Ectodermal cell (in vitro differentiated cells): ENCODE results near the gene DCANP1.

ENCODE experiments used
- H3K27ac ChIP-seq: 2 replicates; pipeline ENCODE4 v1.7.0; 2013; ENCODE audit warnings: mild to moderate bottlenecking, low read depth, low read length; ENCODE audit not compliant: insufficient read depth, poor library complexity, severe bottlenecking
- H3K27me3 ChIP-seq: 2 replicates; pipeline ENCODE4 v1.7.0; 2013; ENCODE audit warnings: mild to moderate bottlenecking, low read length; ENCODE audit not compliant: insufficient read depth, control insufficient read depth, poor library complexity, severe bottlenecking
- H3K36me3 ChIP-seq: one replicate; pipeline ENCODE4 v1.7.0; 2013; ENCODE audit warnings: low read length; ENCODE audit not compliant: control insufficient read depth, insufficient read depth
- H3K4me1 ChIP-seq: one replicate; pipeline ENCODE4 v1.7.0; 2013; ENCODE audit warnings: low read length; ENCODE audit not compliant: control insufficient read depth, insufficient read depth
- H3K4me3 ChIP-seq: 2 replicates; pipeline ENCODE4 v1.7.0; 2013; ENCODE audit warnings: low read depth, low read length, control low read depth; ENCODE audit not compliant: insufficient read depth
- H3K9me3 ChIP-seq: 2 replicates; pipeline ENCODE4 v1.7.0; 2013; ENCODE audit warnings: mild to moderate bottlenecking, low read length, moderate library complexity; ENCODE audit not compliant: control insufficient read depth
- WGBS, 2 experiments: methylation state at CpG; one replicate each; pipeline ENCODE4 v1.1.7; 2013; ENCODE audit warnings: missing lambda C conversion rate in 2 of 2; 5-methylcytosine and 5-hydroxymethylcytosine counted together

The DCANP1 gene

DNA sequence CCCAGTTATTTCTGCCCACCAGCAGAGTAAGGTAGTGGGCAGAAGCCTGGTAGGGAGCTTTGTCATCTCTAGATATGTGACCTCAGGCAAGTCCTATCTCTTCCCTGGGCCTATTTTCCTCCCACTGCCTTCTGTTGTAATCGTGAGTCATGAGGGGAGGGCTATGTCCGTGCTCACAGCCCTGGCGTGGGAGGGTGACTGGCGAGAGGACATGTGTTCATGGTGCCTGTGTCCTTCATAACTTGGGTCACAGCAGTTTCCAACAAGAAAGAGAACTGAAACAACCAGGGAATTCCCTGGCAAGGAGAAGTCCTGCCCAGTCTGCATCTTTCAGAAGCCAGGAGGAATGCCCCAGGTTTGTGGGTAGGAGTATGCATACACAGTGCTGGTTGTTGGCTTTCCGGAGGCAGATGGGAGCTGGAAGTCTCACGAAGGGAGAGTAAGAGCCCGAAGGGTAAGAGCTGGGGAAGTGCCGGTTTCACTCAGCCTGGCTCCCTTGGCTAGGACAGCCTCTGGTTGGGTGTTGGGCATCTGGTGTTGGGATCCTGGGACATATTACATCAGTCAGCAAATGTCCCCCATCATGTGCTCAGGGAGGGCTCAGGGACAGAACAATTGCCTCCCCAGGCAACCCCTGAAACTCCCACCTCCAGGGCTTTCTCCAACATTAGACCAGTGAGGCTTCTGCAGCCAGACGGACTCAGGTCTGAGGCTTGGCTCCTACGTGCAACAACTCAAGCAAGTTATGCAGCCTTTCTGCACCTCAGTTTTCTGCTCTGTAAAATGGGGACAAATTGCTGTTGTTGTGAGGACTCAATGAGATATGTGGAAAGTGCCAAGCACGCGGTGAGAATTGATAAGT is 9.3 kb upstream of the DCANP1 start:
- H3K4me3 ChIP-seq, result no peak overlapping the region
- H3K27ac ChIP-seq, result no peak overlapping the region
- H3K4me1 ChIP-seq, result no peaks in the 10 kb centered on the region
- WGBS, 2 experiments, result 87 to 93% methylated on average over 12 of the region's 12 CpGs
- peaks cover 45% of the 10 kb centered on the region for H3K27me3 ChIP-seq
- H3K36me3 ChIP-seq, result no peaks in the 10 kb centered on the region
- no peaks in the 10 kb centered on the region for H3K9me3 ChIP-seq

DNA sequence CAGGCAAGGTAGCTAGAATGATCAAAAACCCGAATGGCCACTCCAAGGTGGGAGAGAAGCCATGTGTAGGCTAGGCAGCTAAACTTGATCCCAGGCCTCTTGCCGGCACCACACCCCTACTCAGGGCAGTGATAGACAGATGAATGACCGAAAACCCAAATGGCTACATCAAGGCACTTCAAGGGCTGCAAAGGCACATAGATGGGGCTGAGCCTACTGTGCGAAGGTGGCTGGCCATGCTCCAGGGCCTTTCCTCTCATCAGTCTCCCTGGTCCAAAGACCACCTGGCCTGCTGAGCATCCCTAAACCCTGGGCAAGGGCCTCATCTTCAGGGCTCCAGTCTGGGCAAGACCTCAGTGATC is 8.7 kb upstream of the DCANP1 start:
- 94 to 96% methylated on average over 4 of the region's 4 CpGs for WGBS, 2 experiments
- no peaks in the 10 kb centered on the region for H3K9me3 ChIP-seq
- no peaks in the 10 kb centered on the region for H3K36me3 ChIP-seq
- H3K27me3 ChIP-seq, result peaks cover 39% of the 10 kb centered on the region
- no peaks in the 10 kb centered on the region for H3K4me1 ChIP-seq
- H3K4me3 ChIP-seq, result no peak overlapping the region
- H3K27ac ChIP-seq, result no peak overlapping the region

DNA sequence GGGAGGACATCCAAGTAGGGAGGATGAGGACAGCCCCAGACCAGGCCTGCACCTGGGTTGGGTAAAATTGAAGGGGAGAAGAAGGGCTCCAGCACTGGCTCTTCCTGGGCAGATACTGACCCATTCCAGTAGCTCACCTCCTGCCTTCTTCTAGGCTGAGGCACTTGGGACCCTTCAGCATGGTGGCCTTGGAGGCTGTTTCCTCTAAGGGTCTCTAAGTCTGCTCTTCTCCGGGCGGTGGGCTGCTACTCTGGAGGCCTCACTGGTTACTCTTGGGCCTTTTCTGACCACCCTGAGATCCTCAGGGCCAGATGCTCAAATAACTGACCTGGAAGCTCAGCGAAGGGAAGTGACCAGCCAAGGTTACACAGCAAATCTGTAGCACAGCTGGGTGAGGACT is 7.8 kb upstream of the DCANP1 start:
- Histone ChIP-seq H3K27me3 (peaks cover 30% of the 10 kb centered on the region), H3K36me3 (no peaks in the 10 kb centered on the region), H3K9me3 (no peaks in the 10 kb centered on the region), H3K27ac (no peak overlapping the region), H3K4me3 (no peak overlapping the region), H3K4me1 (no peaks in the 10 kb centered on the region)
- WGBS, 2 experiments, result 90 to 91% methylated on average over 3 of the region's 3 CpGs

DNA sequence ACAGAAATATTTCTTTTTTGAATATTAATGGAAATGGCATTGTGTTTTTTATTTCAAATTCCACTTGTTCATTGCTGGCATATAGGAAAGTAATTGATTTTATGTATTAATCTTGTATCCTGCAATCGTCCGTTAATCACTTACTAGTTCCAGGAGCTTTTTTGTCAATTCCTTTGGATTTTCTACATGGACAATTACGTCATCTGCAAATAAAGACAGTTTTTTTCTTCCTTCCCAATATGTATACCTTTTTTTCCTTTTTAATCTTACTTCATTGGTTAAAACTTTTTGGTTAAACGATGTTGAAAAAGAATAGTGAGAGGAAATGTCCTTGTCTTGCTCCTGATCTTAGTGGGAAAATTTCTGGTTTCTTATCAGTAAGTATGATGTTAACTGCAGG is 6.5 kb upstream of the DCANP1 start:
- no peaks in the 10 kb centered on the region for H3K9me3 ChIP-seq
- H3K36me3 ChIP-seq, result no peaks in the 10 kb centered on the region
- peaks cover 23% of the 10 kb centered on the region for H3K27me3 ChIP-seq
- no peaks in the 10 kb centered on the region for H3K4me1 ChIP-seq
- WGBS, 2 experiments, result 88 to 89% methylated on average over 4 of the region's 4 CpGs
- H3K4me3 ChIP-seq, result no peak overlapping the region
- no peak overlapping the region for H3K27ac ChIP-seq

DNA sequence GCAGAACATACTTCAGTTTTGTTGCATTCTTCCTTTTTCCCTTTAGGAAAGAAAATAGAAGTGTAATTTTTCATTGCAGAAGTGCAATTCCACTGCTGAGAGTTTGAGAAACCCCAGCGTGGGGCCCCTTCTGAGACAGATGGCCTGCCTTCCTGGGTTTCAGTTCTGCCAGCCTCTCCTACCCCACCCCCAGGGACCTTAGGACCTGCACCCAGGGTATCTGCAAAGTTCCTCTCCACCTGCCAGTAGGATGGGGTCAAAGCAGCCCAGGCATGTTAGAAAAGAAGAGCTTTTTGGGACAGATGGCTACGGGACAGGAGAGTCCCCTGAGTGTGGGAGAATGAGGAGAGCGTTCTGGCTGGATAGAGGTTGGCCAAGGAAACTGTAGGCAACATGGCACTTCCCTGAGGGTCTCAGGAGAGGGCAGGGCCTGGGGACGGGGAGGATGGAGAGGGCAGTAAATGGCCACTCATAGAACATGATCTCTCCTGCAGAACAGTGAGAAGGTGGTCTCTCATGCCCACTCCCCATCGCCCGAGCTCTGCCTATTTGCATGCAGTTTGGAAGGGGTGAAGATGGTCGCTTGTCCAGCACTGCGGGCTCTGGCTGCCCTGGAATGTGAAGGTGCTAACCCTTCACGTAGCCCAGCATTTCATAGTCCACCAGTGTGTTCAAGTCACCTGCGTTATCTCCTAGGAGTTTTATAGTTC is 5.3 kb upstream of the DCANP1 start, which contains the start of gene TIFAB:
Gene TIFAB, minus strand, starts transcription at position 31 of the 710 bp plus-strand sequence. CDS start 2,412 bp downstream, outside the sequence.
- H3K36me3 ChIP-seq, result no peaks in the 10 kb centered on the region
- WGBS, 2 experiments, result 90 to 92% methylated on average over 10 of the region's 10 CpGs

DNA sequence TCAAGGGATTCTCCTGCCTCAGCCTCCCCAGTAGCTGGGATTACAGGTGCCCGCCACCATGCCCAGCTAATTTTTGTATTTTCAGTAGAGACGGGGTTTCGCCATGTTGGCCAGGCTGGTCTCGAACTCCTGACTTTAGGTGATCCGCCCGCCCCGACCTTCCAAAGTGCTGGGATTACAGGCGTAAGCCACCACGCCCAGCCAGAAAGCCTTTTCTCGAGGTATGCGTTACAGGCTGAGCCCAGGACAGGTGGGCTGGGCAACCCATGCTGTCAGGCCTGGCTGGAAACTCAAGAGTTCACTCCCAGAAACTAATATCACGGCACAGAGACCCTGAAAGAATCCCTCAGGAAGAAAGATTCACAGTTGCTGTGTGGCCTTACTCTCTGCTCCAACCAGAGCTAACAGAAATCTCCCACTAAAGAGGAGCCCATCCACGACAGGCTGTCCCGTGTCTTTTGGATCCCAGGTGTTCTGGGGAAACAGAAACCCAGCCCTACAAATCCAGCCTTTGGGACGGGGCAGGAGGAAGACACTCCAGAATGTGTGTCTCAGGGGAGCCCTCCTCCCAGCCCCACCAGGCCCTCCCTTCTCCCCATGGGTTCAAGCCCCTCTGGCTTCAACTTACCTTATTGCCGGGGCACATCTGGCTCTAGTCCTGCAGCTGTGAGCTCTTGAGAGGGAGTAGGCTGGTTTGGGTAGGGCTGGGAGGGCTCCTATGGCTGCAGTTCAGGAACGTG is 4.6 kb upstream of the DCANP1 start:
- 92 to 93% methylated on average over 17 of the region's 17 CpGs for WGBS, 2 experiments
- Histone ChIP-seq H3K27ac (no peak overlapping the region), H3K4me1 (no peaks in the 10 kb centered on the region), H3K9me3 (no peaks in the 10 kb centered on the region), H3K4me3 (no peak overlapping the region), H3K27me3 (peaks cover 11% of the 10 kb centered on the region), H3K36me3 (no peaks in the 10 kb centered on the region)

More for the DNA sequence above, 5.3 kb upstream of the DCANP1 start, which contains the start of gene TIFAB:
- H3K9me3 ChIP-seq, result no peaks in the 10 kb centered on the region
- no peaks in the 10 kb centered on the region for H3K4me1 ChIP-seq
- no peak within 1 kb of the TSS for H3K4me3 ChIP-seq
- H3K27ac ChIP-seq, result no peak within 1 kb of the TSS
- peaks cover 17% of the 10 kb centered on the region for H3K27me3 ChIP-seq

DNA sequence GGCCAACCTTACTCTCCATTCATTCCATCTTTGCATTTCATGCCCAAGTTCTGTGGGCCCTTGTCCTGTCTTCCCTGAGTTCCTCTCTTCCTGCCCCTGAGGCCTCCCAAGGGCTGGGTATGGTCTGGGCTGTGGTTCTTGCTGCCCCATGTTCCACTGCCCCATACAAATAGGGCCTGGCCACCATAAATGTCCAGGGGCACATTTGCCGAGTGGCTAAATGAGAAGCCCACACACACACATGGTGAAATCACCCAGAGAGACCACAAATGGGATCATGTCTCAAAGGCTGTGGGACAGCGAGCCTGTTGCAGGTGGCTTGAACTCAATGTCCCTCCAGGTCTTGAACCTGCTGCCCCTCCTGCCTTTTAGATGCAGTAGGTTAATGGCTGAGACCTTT is 3.8 kb upstream of the DCANP1 start:
- 90 to 95% methylated on average over 2 of the region's 2 CpGs for WGBS, 2 experiments
- peaks cover 6% of the 10 kb centered on the region for H3K27me3 ChIP-seq
- no peaks in the 10 kb centered on the region for H3K36me3 ChIP-seq
- no peak overlapping the region for H3K4me3 ChIP-seq
- H3K4me1 ChIP-seq, result no peaks in the 10 kb centered on the region
- H3K27ac ChIP-seq, result no peak overlapping the region
- no peaks in the 10 kb centered on the region for H3K9me3 ChIP-seq

DNA sequence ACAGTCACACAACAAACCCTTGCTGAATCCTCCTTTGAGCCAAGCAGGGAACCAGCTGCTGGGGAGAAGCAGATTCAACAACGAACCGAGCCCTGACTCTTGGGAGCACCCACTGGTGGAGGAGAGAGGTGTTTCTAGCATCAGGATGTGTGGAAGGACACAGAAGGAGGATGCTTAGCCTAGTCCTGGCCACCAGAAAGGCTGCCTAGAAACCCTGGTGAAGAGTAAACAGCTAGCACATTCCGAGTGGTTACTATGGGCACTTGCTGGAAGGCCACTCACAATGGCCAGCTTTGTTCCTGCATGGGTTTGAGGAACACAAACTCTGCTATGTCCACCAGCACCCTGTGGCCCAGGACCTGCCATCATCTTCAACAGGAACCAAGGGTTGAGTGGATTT is 3.2 kb upstream of the DCANP1 start:
- H3K4me1 ChIP-seq, result no peaks in the 10 kb centered on the region
- H3K4me3 ChIP-seq, result no peak overlapping the region
- H3K27ac ChIP-seq, result no peak overlapping the region
- H3K27me3 ChIP-seq, result no peaks in the 10 kb centered on the region
- WGBS, 2 experiments, result 94 to 95% methylated on average over 3 of the region's 3 CpGs
- H3K9me3 ChIP-seq, result no peaks in the 10 kb centered on the region
- no peaks in the 10 kb centered on the region for H3K36me3 ChIP-seq

DNA sequence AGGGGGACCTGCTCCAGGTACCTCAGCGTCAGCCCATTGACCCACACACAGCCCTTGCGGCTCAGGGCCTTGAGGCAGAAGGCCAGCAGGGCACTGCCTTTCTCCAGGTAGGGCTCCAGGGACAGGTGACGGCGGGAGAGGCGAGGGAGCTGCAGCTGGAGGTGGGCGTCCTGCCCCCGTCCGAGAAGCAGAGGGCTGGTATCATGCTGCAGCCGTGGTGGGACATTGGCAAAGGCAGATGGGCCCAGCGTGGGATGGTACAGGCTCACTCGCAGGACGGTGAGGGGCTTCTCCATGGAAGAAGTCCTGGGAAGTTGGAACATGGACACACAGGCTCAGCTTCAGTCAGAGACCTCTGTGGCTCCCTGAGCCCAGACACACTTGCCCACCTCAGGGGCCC is 2.5 kb upstream of the DCANP1 start:
- no peak overlapping the region for H3K27ac ChIP-seq
- no peaks in the 10 kb centered on the region for H3K9me3 ChIP-seq
- no peaks in the 10 kb centered on the region for H3K4me1 ChIP-seq
- H3K27me3 ChIP-seq, result no peaks in the 10 kb centered on the region
- H3K4me3 ChIP-seq, result no peak overlapping the region
- no peaks in the 10 kb centered on the region for H3K36me3 ChIP-seq
- 93 to 96% methylated on average over 12 of the region's 12 CpGs for WGBS, 2 experiments
